HCT116 (cell line): ENCODE results near the gene KCNN3. TPM values are rescaled to one million over a fixed set of nuclear protein-coding genes. Genes with fewer than 3 reads are reported as not detected.

ENCODE experiments used
- ATAC-seq: fragments of 200-7000 bp; cut with Tn5 transposase; 2 replicates; pipeline ENCODE4 v1.9.1; 2020; ENCODE audit warnings: mild to moderate bottlenecking, moderate library complexity
- BruUV-seq: library from RNA; stranded (reverse); fragments of 400-500 nt; replicated peaks from 2 replicates; lab custom pipeline; 2021; lab: Mats Ljungman, UMichigan
- CTCF ChIA-PET: fragments of 300-600 bp; sonication (Branson Sonifier 250); formaldehyde crosslinking; loops from one replicate; lab custom pipeline; 2021; ENCODE audit warnings: antibody characterized with exemption; lab: Charles Lee
- POLR2A ChIA-PET: fragments of 300-600, 350-600 bp; sonication (Branson Sonifier 250); formaldehyde crosslinking; loops from one replicate; lab custom pipeline; 2021; ENCODE audit warnings: antibody characterized with exemption; lab: Charles Lee
- RAD21 ChIA-PET, 2 experiments: fragments of 300-600 bp; sonication (Branson Sonifier 250); formaldehyde crosslinking; loops; one replicate each; lab custom pipeline; 2023; ENCODE audit warnings: low total read pairs in 2 of 2; ENCODE audit not compliant: uncharacterized antibody in 2 of 2, unreplicated experiment in 2 of 2, low non-redundant PET in 1 of 2; lab: Charles Lee
- DNase-seq: peaks from one replicate; pipeline ENCODE4 v3.0.0-alpha.2; 2010; ENCODE audit warnings: low read depth, low spot score
- H2AFZ ChIP-seq: fragments of 200-600 bp; shearing (Covaris generic), sonication (generic); 2 replicates; pipeline ENCODE4 v1.6.1; 2017; ENCODE audit warnings: low read depth, mixed run types, mixed read lengths, antibody characterized with exemption, low read length; ENCODE audit not compliant: poor library complexity, severe bottlenecking
- H3K27ac ChIP-seq: 2 replicates; pipeline ENCODE4 v1.5.1; 2012; ENCODE audit warnings: low read depth, low read length
- H3K27me3 ChIP-seq: fragments of 200-600 bp; sonication (generic); 2 replicates; pipeline ENCODE4 v1.6.1; 2016; ENCODE audit warnings: mixed run types, low read length, mixed read lengths; ENCODE audit not compliant: insufficient read depth
- H3K36me3 ChIP-seq, 2 experiments: fragments of 200-500 bp in 1 of 2; fragments of 200-600 bp in 1 of 2; sonication (Bioruptor generic) in 1 of 2; sonication (generic) in 1 of 2; 2 replicates each; pipeline versions ENCODE4 v1.5.1 to v1.6.1; 2014 to 2016; ENCODE audit warnings: low read length in 2 of 2, inconsistent platforms in 1 of 2, mixed read lengths in 1 of 2, mixed run types in 1 of 2; ENCODE audit not compliant: insufficient read depth in 2 of 2, control insufficient read depth in 1 of 2
- H3K4me1 ChIP-seq, 2 experiments: fragments of 200-600 bp in 1 of 2; sonication (generic) in 1 of 2; 2 replicates each; pipeline versions ENCODE4 v1.5.1 to v1.6.1; 2012 to 2017; ENCODE audit warnings: low read length in 2 of 2, inconsistent platforms in 1 of 2, mild to moderate bottlenecking in 1 of 2, mixed read lengths in 1 of 2, mixed run types in 1 of 2, moderate library complexity in 1 of 2; ENCODE audit not compliant: insufficient read depth in 2 of 2, control insufficient read depth in 1 of 2
- H3K4me2 ChIP-seq: fragments of 200-600 bp; sonication (generic); 2 replicates; pipeline ENCODE4 v1.6.1; 2017; ENCODE audit warnings: mixed run types, low read length, mixed read lengths
- H3K4me3 ChIP-seq, 2 experiments: fragments of 200-600 bp in 1 of 2; sonication (generic) in 1 of 2; replicated peaks in 1 of 2; 2 replicates each; pipeline ENCODE4 v1.5.1; 2011 to 2016; ENCODE audit warnings: low read length in 2 of 2, control low read depth in 1 of 2, low read depth in 1 of 2, mild to moderate bottlenecking in 1 of 2, mixed read lengths in 1 of 2, mixed run types in 1 of 2
- H3K79me2 ChIP-seq: fragments of 200-600 bp; sonication (generic); 2 replicates; pipeline ENCODE4 v1.6.1; 2017; ENCODE audit warnings: mild to moderate bottlenecking, mixed run types, low read length, moderate library complexity, mixed read lengths; ENCODE audit not compliant: insufficient read depth
- H3K9ac ChIP-seq: fragments of 200-600 bp; sonication (generic); 2 replicates; pipeline ENCODE4 v1.6.1; 2016; ENCODE audit warnings: low read length, mixed read lengths
- H3K9me2 ChIP-seq: fragments of 200-600 bp; sonication (generic), shearing (Covaris generic); 2 replicates; pipeline ENCODE4 v1.6.1; 2017; ENCODE audit warnings: mixed run types, mild to moderate bottlenecking, moderate library complexity; ENCODE audit not compliant: insufficient read depth
- H3K9me3 ChIP-seq, 2 experiments: fragments of 200-500 bp in 1 of 2; fragments of 200-600 bp in 1 of 2; sonication (Bioruptor generic) in 1 of 2; sonication (generic) in 1 of 2; 2 replicates each; pipeline ENCODE4 v1.6.1; 2014 to 2017; ENCODE audit warnings: low read length in 2 of 2, mixed read lengths in 2 of 2, inconsistent platforms in 1 of 2, low read depth in 1 of 2, mild to moderate bottlenecking in 1 of 2, mixed run types in 1 of 2, moderate library complexity in 1 of 2; ENCODE audit not compliant: control insufficient read depth in 1 of 2, insufficient read depth in 1 of 2
- H4K20me1 ChIP-seq: fragments of 200-600 bp; sonication (generic), shearing (Covaris generic); 2 replicates; pipeline ENCODE4 v1.6.1; 2017; ENCODE audit warnings: mixed run types, mild to moderate bottlenecking, moderate library complexity; ENCODE audit not compliant: insufficient read depth
- CBX3 ChIP-seq: IDR thresholded peaks from 2 replicates; pipeline ENCODE4 v1.6.1; 2012; ENCODE audit warnings: low read depth
- CEBPB ChIP-seq: IDR thresholded peaks from 2 replicates; pipeline ENCODE4 v1.6.1; 2012; ENCODE audit warnings: low read depth
- EGR1 ChIP-seq: IDR thresholded peaks from 2 replicates; pipeline ENCODE4 v1.6.1; 2012; ENCODE audit warnings: low read depth
- ELF1 ChIP-seq: IDR thresholded peaks from 2 replicates; pipeline ENCODE4 v1.6.1; 2012; ENCODE audit warnings: low read depth, borderline replicate concordance
- JUND ChIP-seq: IDR thresholded peaks from 2 replicates; pipeline ENCODE4 v1.6.1; 2012
- MAX ChIP-seq: IDR thresholded peaks from 2 replicates; pipeline ENCODE4 v1.6.1; 2012
- POLR2A ChIP-seq: IDR thresholded peaks from 2 replicates; pipeline ENCODE4 v1.7.0; 2011; ENCODE audit warnings: borderline replicate concordance; ENCODE audit not compliant: insufficient read depth, insufficient read length; ENCODE audit errors: extremely low read depth
- REST ChIP-seq: IDR thresholded peaks from 2 replicates; pipeline ENCODE4 v1.6.1; 2012; ENCODE audit warnings: low read depth
- SIN3A ChIP-seq: IDR thresholded peaks from 2 replicates; pipeline ENCODE4 v1.6.1; 2012; ENCODE audit warnings: low read depth
- SP1 ChIP-seq: IDR thresholded peaks from 2 replicates; pipeline ENCODE4 v1.6.1; 2012; ENCODE audit warnings: low read depth
- SRF ChIP-seq: IDR thresholded peaks from 2 replicates; pipeline ENCODE4 v1.6.1; 2012; ENCODE audit warnings: low read depth
- TCF7L2 ChIP-seq: IDR thresholded peaks from 2 replicates; pipeline ENCODE4 v1.7.0; 2011; ENCODE audit warnings: borderline replicate concordance, inconsistent platforms; ENCODE audit not compliant: insufficient read depth, insufficient read length; ENCODE audit errors: extremely low read depth
- YY1 ChIP-seq: IDR thresholded peaks from 2 replicates; pipeline ENCODE4 v1.6.1; 2011; ENCODE audit warnings: low read length, low read depth, moderate library complexity, mild to moderate bottlenecking; ENCODE audit not compliant: insufficient replicate concordance; ENCODE audit errors: extremely low read depth
- ZNF274 ChIP-seq: fragments of 200-500 bp; sonication (Bioruptor generic); IDR thresholded peaks from 2 replicates; pipeline ENCODE4 v1.6.1; 2014; ENCODE audit warnings: mild to moderate bottlenecking, low read depth, low read length, inconsistent platforms
- intact Hi-C: fragments of 100-400 bp; cut with micrococcal nuclease; formaldehyde crosslinking; loops from 2 replicates; pipeline ENCODE4 v1.10.0; 2022
- total RNA-seq: library from RNA; stranded (reverse); gene quantifications from one replicate; pipeline ENCODE4 v1.2.1, GENCODE V29; 2021; ENCODE audit not compliant: unreplicated experiment
- TF ChIP-seq, protein P1 (sequence below): IDR thresholded peaks from 2 replicates; pipeline ENCODE4 v1.6.1; 2011; ENCODE audit warnings: mild to moderate bottlenecking, low read length, moderate library complexity; ENCODE audit not compliant: insufficient replicate concordance; ENCODE audit errors: extremely low read depth

KCNN3 gene
- total RNA-seq, 1 experiment from 2014 or later = 1.1 TPM

DNA sequence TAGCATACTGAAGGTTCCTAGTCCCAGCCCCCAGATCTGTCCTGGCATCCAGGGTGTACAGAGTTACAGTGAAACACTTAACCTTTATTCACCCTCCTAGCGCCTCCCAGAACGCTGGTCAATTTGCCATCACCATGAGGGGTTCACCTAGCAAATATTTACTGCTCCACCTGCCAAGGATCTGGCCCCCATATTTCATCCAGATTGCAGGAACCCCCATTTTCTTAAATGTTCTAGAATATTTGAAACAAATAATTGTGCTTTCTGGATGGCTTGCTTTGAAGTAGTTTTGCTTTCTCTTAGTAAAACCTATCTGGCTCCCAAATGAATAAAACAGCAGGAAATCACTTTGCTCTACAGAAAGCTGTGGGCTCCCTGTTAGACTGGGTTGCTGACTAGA, 37.7 kb downstream of the KCNN3 start:
- intact Hi-C loops = no loop called here
- RAD21 ChIA-PET = no interaction called here
- no peak for ATAC-seq

More for the DNA sequence above, 37.7 kb downstream of the KCNN3 start:
- ChIA-PET CTCF (no interaction called here), POLR2A (no interaction called here)
- DNase-seq = no peak
- H3K4me3 ChIP-seq = no peak overlapping the region
- no peak overlapping the region for H2AFZ ChIP-seq
- peaks cover 6% of the 10 kb centered on the region; the same call in 1 of the 2 replicates for H3K27me3 ChIP-seq
- H3K9me2 ChIP-seq = no peaks in the 10 kb centered on the region
- H3K4me1 ChIP-seq = no peaks in the 10 kb centered on the region
- no peak for TF ChIP-seq ELF1
- TF ChIP-seq REST = no peak
- TF ChIP-seq MAX = no peak
- TF ChIP-seq YY1 = no peak
- TF ChIP-seq, protein P1, sequence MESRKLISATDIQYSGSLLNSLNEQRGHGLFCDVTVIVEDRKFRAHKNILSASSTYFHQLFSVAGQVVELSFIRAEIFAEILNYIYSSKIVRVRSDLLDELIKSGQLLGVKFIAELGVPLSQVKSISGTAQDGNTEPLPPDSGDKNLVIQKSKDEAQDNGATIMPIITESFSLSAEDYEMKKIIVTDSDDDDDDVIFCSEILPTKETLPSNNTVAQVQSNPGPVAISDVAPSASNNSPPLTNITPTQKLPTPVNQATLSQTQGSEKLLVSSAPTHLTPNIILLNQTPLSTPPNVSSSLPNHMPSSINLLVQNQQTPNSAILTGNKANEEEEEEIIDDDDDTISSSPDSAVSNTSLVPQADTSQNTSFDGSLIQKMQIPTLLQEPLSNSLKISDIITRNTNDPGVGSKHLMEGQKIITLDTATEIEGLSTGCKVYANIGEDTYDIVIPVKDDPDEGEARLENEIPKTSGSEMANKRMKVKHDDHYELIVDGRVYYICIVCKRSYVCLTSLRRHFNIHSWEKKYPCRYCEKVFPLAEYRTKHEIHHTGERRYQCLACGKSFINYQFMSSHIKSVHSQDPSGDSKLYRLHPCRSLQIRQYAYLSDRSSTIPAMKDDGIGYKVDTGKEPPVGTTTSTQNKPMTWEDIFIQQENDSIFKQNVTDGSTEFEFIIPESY = no peak
- no peak for TF ChIP-seq EGR1
- TF ChIP-seq CBX3 = no peak
- no peak for TF ChIP-seq SIN3A
- TF ChIP-seq SP1 = no peak
- TF ChIP-seq ZNF274 = no peak
- no peak for TF ChIP-seq CEBPB
- TF ChIP-seq JUND = no peak
- no peak for TF ChIP-seq POLR2A
- no peak for TF ChIP-seq SRF
- no peak for TF ChIP-seq TCF7L2
- no peak overlapping the region for H3K27ac ChIP-seq
- no TSS peak for BruUV-seq
- H3K9ac ChIP-seq = no peak overlapping the region
- no peak overlapping the region for H3K4me2 ChIP-seq
- no peaks in the 10 kb centered on the region for H3K79me2 ChIP-seq
- no peaks in the 10 kb centered on the region for H3K36me3 ChIP-seq
- H3K9me3 ChIP-seq = no peaks in the 10 kb centered on the region
- H4K20me1 ChIP-seq = no peaks in the 10 kb centered on the region
